HG02642 (cell line): ENCODE measurements around the gene DGLUCY.
"Not testable (repeated sequence)": the region's sequence is repeated elsewhere in the genome, so short reads cannot be mapped to it uniquely, and the experiment has no call there.

Experiments
- ATAC-seq: cut with Tn5 transposase; IDR thresholded peaks from one replicate; pipeline ENCODE4 v1.9.1; 2021; ENCODE audit warnings: mild to moderate bottlenecking; ENCODE audit not compliant: unreplicated experiment, poor library complexity

The DGLUCY gene

GRCh38 chr14:91197631-91198030 lies 83.8 kb downstream of the DGLUCY start:
- no peak for ATAC-seq

- not testable (repeated sequence) for ATAC-seq
These were observed 86.9 kb downstream of the DGLUCY start for GRCh38 chr14:91200802-91201201.

- no peak for ATAC-seq
These were observed 88.5 kb downstream of the DGLUCY start for GRCh38 chr14:91202234-91202974.

GRCh38 chr14:91204657-91205056 lies 90.8 kb downstream of the DGLUCY start:
- no peak for ATAC-seq

- ATAC-seq, result no peak
These were observed 91.6 kb downstream of the DGLUCY start for GRCh38 chr14:91205459-91205858.

GRCh38 chr14:91207008-91207407 lies 93.1 kb downstream of the DGLUCY start:
- ATAC-seq, result no peak

- ATAC-seq, result no peak
These were observed 97.1 kb downstream of the DGLUCY start for GRCh38 chr14:91211017-91211416.

- ATAC-seq, result no peak
These were observed 100.4 kb downstream of the DGLUCY start for GRCh38 chr14:91214306-91214705.

- ATAC-seq, result no peak
These were observed 101.5 kb downstream of the DGLUCY start for GRCh38 chr14:91215381-91215780.

GRCh38 chr14:91216731-91217226 lies 102.9 kb downstream of the DGLUCY start:
- ATAC-seq, result no peak

GRCh38 chr14:91218014-91218413 lies 104.1 kb downstream of the DGLUCY start:
- no peak for ATAC-seq

GRCh38 chr14:91219517-91220389 lies 105.9 kb downstream of the DGLUCY start:
- no peak for ATAC-seq

- ATAC-seq, result no peak
These were observed 106.7 kb downstream of the DGLUCY start for GRCh38 chr14:91220581-91221000.

- no peak for ATAC-seq
These were observed 107.4 kb downstream of the DGLUCY start for GRCh38 chr14:91221270-91221669.

- ATAC-seq, result no peak
These were observed 109.3 kb downstream of the DGLUCY start for GRCh38 chr14:91223028-91223783.

GRCh38 chr14:91225025-91225424 lies 111.2 kb downstream of the DGLUCY start:
- ATAC-seq, result no peak

GRCh38 chr14:91226360-91226759 lies 112.5 kb downstream of the DGLUCY start:
- ATAC-seq, result not testable (repeated sequence)

- ATAC-seq, result no peak
These were observed 113.3 kb downstream of the DGLUCY start for GRCh38 chr14:91227183-91227628.

- peak; percentile 89 for ATAC-seq
These were observed 114.5 kb downstream of the DGLUCY start for GRCh38 chr14:91228112-91229004.
